ENCODE measurements around the gene COL3A1.

- TF ChIP-seq TAF1 (IDR thresholded peaks at IDR 0.05; ENCODE audit: borderline replicate concordance, insufficient read depth, low read length) (no peak), REST (IDR thresholded peaks at IDR 0.05; ENCODE audit: insufficient read depth in 1 of 2, low read depth in 2 of 2, low read length in 2 of 2) (no peak), POLR2AphosphoS5 (IDR thresholded peaks at IDR 0.05; ENCODE audit: low read depth, low read length) (no peak)
Measured at GRCh38 chr2:188966728-188967440, 7.3 kb upstream of the COL3A1 start.
